ENCODE results near the gene LDLRAD2.
A peak's percentile ranks its signal among the peaks of the same experiment; 100 is the strongest.

The LDLRAD2 gene

DNA sequence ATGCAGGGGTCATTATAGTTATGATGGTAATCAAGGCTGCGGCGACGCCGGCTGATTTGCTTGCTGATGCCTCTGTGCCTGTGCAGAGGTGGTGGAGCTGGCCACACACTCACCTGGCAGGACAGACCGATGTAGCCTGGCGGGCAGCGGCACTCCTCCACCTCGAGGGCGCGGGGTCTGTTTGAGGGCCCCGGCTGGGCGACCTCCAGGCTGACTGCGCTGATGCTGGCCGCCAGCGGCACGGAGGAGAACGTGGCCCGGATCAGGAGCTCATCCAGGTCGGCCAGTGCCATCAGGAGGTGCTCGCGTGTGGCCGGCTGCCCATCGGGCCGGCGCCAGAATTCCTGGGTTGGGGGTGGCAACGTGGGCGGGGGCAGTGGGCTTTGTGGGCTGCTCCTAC is 52.7 kb downstream of the LDLRAD2 start:
- DNase-seq = no peak

DNA sequence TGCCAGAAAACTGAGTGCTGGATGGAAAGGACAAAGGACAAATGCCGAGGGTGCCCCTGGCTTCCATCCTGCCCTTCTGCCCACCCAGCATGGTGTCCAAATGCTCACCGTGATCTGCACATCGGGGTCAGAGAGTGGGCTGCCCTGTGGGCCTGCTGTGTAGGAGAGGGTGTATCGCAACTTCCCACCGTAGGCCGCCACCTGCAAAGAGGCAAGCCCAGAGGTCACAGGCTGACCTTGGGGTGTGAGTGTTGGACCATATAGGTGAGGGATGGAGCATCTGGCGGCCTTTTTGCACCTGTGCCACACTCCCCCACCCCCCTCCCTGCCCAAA is 53.5 kb downstream of the LDLRAD2 start:
- no peak for DNase-seq

DNA sequence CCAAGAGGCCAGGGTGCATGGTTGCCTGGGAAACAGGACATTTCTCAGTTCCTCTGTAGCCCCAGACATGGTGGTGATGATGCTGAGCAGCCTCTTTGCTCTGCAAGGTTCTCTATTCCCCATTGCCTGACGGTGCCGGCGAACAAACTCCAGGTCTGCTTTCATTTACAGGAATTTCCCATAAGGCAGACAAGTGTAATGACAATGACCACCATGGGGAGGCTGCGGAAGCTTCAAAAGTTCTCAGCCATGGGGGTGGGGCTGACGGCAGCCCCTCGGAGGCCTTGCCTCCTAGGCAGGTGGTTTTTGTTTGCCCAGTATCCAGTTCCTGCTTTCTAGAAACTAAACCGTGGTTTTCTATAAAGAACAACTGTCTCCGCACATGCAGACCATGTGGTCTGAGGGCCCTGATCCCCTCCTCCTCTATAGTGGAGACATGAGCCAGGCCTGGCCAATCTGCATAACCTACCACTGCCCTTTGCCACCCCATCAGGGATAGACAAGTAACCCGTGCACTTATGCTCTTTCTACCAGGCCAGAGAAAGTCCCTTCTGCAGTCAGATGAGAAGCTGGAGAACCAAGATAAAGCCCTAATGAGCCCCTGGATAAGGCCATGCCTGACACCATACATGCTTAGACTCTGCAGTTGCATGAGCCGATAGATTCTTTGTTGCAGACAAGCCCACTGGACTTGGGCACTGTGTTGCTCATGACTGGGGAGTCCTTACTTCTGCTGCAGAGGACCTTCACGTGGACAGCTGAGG is 54.1 kb downstream of the LDLRAD2 start:
- DNase-seq = peak; percentile 8 to 56 (median 18)

DNA sequence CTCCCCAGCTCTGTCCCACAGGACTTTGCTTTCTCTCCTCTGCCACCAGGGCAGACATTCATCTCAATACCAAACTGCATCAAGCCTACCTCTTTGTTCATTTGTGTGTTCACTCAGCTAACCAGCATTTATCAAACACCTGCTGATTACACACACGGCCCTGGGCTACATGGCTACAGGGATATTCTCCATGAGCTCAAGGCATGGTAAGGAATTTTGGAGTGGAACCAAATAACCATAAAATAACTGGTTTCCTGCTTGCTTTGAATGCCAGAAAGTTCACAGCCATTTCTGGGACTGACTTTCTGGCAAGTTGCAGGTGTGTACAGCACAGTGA is 54.6 kb downstream of the LDLRAD2 start:
- DNase-seq = peak in 1 of 3 experiments; percentile 22

DNA sequence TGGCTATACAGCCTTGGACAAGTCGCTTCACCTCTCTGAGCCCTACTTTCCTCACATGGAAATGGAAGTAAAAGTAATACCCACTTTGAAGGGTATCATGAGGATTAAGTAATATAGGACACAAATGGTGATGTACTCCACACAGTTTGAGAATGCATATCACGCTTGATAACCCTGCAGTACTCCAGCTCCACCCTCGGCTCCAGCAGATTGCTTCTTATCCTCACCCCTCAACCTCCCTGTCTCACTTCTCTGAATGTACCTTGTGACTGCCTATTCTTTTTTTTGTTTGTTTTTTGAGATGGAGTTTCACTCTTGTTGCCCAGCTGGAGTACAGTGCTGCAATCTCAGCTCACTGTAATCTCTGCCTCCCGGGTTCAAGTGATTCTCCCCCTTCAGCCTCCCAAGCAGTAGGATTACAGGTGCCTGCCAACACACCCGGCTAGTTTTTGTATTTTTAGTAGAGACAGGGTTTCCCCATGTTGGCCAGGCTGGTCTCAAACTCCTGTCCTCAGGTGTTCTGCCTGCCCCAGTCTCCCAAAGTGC is 55.5 kb downstream of the LDLRAD2 start:
- DNase-seq = no peak

DNA sequence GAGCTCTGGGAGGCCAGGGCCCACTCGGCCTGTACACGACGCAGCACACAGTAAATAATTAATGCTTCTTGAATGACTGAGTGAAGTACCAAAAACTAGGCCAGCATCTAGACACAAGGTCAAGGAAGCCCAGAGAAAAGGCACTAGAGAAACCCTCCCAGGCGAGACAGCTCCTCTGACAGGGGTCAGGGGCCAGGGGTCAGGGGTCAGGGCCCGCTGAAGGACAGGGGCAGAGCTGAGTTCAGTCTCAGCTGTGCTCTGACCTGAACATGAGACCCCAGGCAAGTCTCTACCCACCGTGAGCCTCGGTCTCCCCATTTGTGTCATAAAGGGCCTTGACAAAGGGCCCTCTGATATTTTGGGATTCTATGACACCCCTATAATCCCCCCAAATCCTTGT is 56.4 kb downstream of the LDLRAD2 start:
- no peak for DNase-seq

DNA sequence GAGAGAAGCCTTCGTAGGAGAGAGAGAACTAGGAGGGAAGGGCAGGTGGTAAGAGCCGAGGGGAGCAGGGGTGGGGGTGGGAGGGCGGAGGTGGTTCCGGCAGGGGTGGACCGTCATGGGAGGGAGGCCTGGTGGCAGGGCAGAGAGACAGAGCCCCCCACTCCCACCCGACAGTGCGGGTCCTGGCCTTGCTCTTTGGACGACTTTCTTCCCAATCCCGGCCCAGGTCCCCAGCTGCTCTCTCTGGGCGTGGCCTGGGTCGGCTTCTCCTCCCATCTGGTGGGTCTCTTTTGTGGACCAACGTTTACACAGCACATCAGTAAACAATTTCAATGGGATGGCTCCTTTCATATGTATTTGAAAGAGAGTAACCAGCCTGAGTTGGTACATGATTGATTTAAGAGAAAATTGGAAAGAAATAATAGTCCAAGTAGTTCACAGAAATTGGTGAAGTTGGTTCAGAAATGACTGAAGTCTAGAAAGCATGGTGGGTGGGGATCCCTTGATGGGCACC is 56.9 kb downstream of the LDLRAD2 start:
- DNase-seq = peak in 1 of 3 experiments; percentile 5

DNA sequence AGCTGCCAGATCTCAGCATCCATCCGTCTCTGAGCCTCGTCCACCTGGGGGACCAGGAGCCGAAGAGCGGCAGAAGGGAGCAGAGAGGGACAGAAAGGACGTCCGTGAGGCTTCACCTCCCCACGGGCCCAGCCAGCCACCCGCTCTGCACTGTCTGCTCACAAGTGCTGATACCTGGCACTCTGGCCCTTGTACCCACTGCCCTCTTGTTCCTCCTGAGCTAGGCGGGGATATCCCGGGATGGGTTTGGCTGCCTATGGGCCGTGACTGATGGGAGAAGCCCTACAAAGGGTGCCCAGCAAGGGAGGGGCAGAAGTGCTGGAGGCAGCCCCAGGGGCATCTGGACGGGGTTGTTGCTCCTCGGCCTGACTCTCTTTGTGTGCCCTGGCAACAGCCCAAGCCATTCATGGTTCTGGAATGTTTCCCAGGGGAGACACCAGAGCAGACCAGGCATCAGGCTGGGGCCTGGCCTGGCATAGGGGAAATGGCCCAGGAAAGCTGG is 57.6 kb downstream of the LDLRAD2 start:
- DNase-seq = peak in 2 of 3 experiments; percentile 3 to 75

DNA sequence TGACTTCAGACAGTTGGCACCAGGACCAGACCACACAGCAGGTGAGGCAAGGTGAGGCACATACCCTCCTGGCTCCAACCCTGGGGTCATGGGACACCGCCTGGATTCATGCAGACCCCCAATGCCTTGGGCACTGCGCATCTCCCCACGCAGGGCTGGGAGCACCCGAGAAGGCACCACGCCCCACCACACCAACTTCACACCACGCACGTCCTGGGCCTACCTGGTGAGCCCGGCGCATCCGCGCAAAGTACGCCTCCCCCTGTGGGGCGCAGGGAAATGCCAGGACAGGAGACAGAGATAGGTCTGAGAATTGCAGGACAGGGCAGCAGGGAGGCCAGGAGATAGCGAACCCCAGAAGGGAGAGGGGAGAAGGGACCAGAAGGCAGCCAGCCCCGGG is 58.5 kb downstream of the LDLRAD2 start:
- DNase-seq = no peak

DNA sequence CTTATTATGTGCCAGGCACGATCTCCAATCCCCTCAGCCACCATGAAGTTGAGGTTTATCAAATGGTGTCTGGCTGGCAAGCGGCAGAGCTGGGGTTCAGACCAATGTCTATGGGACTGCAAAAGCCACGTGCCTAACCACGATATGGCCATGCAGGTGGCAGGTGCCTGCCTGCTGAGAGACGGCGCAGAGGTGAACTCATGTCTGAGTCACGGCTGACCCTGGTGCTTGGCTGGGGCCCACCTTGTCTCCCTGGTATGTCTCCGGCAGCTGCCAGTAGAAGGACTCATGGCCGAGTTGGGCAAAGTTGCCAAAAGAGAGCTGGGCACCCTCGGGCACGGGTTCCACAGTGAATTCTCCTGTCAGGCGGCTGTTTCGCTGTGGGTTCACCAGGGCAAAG is 59.9 kb downstream of the LDLRAD2 start:
- DNase-seq = no peak

DNA sequence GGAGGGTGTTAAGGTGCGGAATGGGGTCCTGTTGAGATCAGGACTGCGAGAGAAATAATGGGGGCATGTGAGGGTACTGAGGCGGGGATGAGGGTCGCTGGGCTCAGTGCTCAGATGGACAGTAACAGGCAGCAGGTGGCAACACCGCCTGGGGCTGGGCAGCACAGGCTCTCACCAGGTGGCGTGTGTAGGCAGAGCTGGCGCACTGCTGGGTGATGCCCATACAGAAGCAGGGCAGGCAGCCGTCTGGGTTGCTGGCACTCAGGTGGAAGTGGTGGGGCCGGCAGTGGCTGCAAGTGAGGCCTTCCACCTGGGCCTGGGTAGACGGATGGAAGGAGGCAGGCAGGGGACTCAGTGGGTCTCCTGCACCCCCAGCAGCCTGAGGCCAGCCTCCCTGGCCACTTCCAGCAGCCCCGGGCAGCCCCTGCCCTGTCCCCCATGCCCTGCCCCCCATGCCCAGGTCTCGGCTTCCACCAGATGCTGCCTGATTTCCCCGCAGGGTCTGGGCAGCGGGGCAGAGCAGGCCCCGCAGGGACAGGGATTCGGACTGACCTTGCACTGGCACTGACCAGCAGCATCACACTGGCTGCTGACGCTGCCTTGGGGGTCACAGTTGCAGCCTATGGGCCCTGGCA is 60.5 kb downstream of the LDLRAD2 start:
- peak in 1 of 3 experiments; percentile 6 for DNase-seq

DNA sequence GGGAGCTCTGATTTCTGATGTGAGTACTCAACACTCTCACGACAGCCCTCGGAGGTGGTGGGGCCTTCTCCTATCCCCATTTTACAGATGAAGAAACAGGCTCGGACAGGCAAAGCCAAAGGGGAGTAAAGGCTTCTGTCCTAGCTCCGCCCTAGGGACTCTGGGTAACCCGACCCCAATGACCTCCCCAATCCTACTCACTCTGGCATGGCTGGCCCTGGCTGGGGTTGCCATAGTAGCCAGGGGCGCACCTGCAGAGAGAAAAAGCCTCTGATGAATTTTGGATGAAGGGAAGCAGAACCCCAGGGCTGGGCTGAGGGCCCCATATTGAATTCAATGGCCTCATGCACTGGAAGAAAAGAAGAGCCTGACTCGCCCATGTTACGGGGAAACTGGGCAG is 61.1 kb downstream of the LDLRAD2 start:
- no peak for DNase-seq

DNA sequence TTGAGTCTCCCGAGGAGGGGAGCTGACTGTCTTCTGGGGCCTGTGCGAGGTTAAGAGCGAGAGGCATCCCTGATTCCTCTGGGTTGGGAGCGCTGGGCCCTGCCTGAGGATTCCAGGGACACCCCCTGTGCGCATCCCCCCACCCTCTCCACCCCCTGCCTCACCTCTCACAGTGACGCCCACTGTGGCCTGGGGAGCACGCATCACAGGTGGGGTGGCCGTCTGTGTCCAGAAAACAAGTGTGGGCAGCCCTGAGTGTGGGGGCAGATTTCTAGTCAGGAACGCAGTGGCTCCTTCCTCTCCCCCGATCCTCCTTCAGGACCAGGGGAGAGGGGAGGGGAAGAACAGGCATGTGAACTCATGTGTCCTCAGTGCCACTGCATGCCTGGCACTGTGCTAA is 61.7 kb downstream of the LDLRAD2 start:
- DNase-seq = no peak

DNA sequence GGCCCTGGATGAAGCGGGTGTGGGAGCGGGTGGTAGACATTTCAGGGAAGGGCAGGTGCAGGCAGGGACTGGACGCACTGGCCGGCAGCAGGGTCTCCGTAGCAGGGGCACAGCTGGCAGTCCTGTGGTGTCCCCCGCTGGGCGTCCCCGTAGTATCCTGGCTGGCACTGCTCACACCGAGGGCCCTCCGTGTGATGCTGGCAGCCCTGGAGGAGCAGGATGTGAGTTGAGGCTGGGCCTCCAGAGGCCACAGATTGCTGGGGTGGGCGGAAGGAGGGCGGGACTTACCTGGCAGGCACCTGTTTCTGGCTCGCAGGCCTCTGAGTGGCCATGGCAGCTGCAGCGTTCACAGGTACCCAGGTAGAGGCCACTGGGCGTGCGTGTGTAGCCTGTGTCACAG is 62.3 kb downstream of the LDLRAD2 start:
- peak in 2 of 3 experiments; percentile 39 for DNase-seq

Data from NCI-H1417 (cell line).